Measurements from ENCODE around the gene GPRIN3.

GRCh38 chr4:89284020-89284424, 23.6 kb downstream of the GPRIN3 start:
- TF ChIP-seq ZNF274 (IDR thresholded peaks at IDR 0.05; ENCODE audit: low read depth, low read length) (no peak), YY1 (IDR thresholded peaks at IDR 0.05; ENCODE audit: insufficient read depth, insufficient read length) (no peak), SUZ12 (IDR thresholded peaks at IDR 0.05; ENCODE audit: extremely low read depth, insufficient read depth, insufficient read length) (no peak)
